Choroid plexus epithelial cell (primary cell): ENCODE measurements around the gene ZBTB32.

Experiments
- DNase-seq: peaks from one replicate; pipeline ENCODE4 v3.0.0-alpha.2; 2010; ENCODE audit warnings: low read depth
- H3K4me3 ChIP-seq: 2 replicates; pipeline ENCODE4 v1.5.1; 2011; ENCODE audit warnings: low read depth, mild to moderate bottlenecking, control low read depth, low read length, moderate library complexity
- TF ChIP-seq, protein P1 (sequence below): conservative IDR thresholded peaks from 2 replicates; pipeline ENCODE4 v1.5.1; 2011; ENCODE audit warnings: low read depth, mild to moderate bottlenecking, control low read depth, inconsistent platforms, low read length, moderate library complexity

ZBTB32 gene

DNA sequence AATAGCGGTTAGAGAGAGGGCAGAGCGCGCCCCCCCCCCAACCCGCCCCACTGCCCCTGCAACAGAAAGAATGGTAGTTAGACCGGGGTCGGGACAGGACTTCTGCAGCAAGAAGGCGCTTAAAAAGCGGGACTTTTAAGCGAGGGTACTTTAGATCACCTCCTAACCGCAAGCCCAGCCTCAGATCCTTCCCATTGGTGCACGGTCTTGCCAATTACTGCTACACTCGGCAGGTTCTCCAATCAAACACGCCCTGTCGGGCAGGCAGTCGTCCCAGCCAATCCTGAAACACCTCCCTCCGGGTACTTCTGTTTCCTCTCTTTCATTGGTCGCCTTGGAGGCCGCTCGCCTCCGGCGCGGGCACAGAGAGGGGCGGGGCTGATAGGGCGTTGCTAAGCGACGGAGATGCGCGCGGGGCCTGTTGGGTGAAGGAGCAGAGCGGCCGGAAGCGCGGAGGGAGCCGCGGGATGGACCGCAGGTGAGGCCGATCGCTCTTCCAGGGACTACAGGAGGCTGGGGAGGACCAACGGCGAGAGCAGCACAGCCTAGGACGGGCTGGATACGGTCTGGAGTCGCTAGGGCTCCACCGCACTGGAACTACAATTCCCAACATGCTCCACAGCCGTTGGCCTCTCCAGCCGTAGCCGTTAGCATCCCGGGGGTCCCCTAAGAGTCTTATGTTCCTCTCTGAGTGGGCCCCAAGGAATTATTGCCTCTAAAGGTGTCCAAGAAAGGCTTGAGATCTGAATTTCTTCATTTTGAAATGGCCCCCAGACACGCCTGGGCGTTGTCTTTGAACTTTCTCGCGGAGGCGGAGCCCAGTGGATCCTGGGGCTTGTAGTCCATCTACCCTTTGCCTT is 53.6 kb downstream of the ZBTB32 start, which contains the start of gene PROSER3:
Gene PROSER3, plus strand, starts transcription at position 428 of the 860 bp plus-strand sequence. Its CDS starts 40 bp downstream, at position 468.
- H3K4me3 ChIP-seq: peak within 1 kb of the TSS; percentile 82
- TF ChIP-seq, protein P1, sequence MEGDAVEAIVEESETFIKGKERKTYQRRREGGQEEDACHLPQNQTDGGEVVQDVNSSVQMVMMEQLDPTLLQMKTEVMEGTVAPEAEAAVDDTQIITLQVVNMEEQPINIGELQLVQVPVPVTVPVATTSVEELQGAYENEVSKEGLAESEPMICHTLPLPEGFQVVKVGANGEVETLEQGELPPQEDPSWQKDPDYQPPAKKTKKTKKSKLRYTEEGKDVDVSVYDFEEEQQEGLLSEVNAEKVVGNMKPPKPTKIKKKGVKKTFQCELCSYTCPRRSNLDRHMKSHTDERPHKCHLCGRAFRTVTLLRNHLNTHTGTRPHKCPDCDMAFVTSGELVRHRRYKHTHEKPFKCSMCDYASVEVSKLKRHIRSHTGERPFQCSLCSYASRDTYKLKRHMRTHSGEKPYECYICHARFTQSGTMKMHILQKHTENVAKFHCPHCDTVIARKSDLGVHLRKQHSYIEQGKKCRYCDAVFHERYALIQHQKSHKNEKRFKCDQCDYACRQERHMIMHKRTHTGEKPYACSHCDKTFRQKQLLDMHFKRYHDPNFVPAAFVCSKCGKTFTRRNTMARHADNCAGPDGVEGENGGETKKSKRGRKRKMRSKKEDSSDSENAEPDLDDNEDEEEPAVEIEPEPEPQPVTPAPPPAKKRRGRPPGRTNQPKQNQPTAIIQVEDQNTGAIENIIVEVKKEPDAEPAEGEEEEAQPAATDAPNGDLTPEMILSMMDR: no peak
- DNase-seq: peak; percentile 100

DNA sequence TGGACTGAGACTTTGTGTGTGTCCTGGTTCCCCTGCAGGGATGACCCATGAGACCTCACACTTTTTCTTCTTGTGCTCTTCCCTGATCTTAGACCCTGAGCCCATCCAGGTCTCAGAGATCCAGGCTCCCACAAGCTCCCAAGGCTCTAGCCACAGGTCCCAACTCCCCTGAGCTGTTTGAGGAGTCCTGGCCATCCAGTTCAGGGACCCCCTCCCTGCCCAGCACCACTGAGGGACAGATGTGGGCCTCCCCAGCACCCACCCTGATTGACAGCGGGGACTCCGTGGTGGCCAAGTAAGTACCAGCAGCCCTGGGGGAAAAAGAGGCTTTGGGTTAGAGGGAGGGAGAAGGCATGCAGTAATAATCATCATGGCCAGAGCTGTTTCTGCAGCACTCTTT is 55.3 kb downstream of the ZBTB32 start:
- H3K4me3 ChIP-seq: no peak overlapping the region
- TF ChIP-seq, protein P1: no peak
- no peak for DNase-seq

DNA sequence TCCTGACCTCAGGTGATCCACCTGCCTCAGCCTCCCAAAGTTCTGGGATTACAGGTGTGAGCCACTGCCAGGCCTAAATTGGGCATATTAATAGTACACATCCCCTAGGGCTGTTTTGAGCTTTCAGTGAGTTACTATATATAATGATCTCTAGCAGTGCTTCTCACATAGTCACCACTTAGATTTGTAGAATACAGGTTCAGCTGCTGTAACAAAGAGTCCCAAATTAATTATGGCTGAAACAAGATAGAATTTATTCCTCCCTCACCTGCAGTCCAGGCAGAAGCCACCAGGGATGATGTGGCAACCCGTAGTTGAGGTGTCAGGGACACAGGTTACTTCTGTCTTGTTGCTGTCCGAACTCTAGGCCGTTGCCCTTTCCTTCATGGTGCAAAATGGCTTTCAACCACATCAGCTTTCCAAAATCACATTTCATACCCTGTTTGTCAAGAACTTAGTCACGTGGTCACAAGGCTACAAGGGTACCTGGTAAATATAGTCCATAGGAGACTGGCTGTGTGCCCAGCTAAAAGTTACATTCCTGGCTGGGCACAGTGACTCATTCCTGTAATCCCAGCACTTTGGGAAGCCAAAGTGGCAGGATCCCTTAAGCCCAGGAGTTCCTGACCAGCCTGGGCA is 56.5 kb downstream of the ZBTB32 start:
- no peak for DNase-seq
- TF ChIP-seq, protein P1: no peak
- no peak overlapping the region for H3K4me3 ChIP-seq

DNA sequence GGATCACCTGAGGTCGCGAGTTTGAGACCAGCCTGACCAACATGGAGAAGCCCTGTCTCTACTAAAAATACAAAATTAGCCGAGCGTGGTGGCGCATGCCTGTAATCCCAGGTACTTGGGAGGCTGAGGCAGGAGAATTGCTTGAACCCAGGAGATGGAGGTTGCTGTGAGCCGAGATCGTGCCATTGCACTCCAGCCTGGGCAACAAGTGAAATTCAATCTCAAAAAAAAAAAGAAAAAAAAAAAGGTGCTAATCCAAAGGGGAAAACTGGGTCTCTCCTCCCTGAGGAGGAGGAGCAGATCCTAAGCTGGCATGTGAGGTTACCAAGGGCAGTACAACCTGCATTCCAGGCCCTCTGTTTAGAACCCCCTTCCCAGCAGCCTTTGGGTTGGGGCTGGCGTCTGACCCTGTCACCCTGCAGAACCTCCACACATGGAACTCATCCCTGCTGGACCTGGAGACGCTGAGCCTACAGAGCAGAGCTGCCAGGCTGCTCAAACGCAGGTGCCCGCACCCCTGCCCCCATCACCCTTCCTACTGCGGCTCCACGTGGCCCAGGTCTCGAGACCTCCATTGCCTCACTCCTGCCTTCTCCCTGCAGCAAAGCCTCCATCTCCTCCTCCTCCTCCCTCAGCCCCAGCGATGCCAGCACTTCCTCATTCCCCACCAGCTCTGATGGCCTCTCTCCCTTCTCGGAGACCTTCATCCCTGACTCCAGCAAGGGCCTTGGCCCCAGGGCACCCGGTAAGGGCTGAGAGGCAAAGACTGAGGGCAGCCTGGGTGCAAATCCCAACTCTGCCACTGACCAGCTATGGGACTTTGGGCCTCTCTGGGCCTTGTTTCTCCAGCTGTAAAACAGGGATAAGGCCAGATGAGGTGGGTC is 60.3 kb downstream of the ZBTB32 start:
- H3K4me3 ChIP-seq: no peak overlapping the region
- DNase-seq: no peak
- TF ChIP-seq, protein P1: no peak
